GM20431 (cell line): Measurements from ENCODE around the gene FRMD4A.
"Not testable (repeated sequence)": the region's sequence is repeated elsewhere in the genome, so short reads cannot be mapped to it uniquely, and the experiment has no call there.

Experiments
- in situ Hi-C: fragments of 300-500 bp; cut with MseI, MboI; formaldehyde crosslinking; loops from one replicate; pipeline ENCODE4 v1.15.0; 2020; ENCODE audit warnings: low sequenced_read_pairs; ENCODE audit not compliant: unreplicated experiment

FRMD4A gene

DNA sequence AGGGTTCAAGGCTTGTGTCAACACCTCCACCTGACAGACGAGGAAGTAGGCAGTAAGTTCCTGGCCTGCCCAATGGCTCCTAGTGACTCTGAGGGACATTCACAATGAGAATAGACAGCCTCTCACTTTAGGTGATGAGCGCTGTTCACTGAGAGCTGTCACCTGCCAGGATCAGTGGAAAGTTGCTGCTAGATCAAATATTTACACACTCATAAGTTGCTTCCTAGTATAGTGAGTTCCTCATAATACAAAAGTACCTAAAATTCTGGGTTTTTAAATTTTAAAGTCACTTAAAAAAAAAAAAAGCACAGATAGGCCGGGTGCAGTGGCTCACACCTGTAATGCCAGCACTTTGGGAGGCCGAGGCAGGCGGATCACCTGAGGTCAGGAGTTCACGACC, 423.2 kb downstream of the FRMD4A start:
- in situ Hi-C loops: no loop called here

DNA sequence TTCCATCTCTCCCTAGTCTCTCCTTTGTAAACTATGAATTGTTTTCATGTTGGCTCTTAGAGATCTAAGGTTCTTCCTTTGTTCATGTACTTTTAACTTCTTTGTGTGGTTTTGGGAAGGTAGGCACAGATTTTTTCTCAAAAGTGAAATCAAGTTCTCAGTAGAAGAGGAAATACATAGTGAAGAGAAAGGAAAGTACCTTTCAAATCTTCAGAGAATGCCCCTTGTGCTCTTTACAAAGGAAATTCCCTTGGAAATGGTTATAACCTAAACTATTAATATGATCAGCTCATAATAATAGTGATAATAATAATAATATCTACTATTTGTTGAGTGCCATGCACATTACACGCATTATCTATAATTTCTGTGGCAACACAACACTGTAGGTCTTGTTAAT, 425.4 kb downstream of the FRMD4A start:
- in situ Hi-C loops: no loop called here

DNA sequence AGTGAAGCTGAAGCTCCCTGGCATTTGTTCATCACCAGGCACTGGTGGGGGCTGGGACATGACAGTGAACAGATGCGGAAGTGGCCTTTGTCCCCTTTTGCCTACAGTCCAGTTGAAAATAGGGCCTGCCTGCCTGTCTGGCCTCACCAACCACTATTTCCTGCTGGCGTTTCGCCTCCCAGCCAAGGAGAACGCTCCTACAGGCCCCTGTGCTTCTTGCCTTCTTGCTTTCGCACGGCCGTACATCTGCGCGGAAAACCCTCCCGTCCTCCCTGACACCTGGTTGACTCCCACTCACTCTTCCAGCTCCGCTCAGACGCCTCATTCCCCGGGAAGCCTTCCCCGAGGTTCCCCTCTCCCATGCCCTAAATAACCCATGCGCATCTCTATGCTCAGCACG, 426.7 kb downstream of the FRMD4A start:
- in situ Hi-C loops: no loop called here

DNA sequence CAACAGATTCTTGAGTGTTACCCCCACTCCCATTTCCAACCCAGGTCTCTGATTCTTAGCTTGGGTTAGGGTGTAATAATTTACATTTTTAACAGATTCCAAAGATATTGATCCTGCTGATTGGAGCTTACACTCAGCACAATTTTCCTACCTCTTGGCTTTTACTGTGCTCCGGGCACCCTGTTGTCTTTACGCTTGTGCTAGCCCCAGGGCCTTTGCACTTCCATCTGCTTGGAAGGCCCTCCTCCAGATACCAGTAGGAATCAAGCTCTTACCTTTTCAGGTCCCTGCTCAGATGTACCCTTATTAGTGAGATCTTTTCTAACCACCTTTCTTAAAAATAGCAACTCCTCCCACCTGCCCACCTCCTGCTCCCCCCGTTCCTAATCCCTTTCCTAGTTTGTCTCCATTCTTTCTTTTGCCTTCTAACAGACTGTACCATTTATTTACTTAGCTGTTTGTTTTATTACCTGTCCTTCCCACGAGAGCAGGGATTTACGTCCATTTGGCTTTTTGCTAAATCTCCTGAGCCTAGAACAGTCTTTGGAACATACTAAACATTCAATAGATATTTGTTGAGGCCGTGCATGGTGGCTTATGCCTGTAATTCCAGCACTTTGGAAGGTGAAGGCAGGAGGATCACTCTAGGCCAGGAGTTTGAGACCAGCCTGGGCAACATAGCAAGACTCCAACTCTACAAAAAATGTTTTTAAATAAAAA, 427.7 kb downstream of the FRMD4A start:
- in situ Hi-C loops: no loop called here

DNA sequence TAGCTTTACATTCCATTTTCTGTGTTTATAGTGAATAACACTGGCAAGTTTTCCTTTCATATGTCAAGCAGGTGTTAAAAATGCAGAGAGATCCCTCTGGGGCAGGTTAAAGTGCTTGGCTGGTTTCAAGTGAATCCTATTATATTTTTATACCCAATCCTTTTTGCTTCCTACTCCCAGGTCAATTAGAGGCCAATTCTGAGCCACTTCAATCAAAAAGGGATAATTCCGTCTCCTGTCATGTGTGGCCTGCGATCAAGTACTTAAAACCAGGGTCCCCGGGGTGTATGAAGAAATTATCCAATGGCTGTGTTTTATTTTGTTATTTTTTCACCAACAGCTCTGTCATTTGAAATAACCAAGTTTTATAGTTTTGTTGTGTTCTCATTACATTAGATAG, 430.8 kb downstream of the FRMD4A start:
- in situ Hi-C loops: no loop called here

DNA sequence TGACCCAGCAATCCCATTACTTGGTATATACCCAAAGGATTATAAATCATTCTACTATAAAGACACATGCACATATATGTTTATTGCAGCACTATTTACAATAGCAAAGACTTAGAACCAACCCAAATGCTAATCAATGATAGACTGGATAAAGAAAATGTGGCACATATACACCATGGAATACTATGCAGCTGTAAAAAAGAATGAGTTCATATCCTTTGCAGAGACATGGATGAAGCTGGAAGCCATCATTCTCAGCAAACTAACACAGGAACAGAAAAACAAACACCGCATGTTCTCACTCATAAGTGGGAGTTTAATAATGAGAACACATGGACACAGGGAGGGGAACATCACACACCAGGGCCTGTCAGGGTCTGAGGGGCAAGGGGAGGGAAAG, 434.6 kb downstream of the FRMD4A start:
- in situ Hi-C loops: not testable (repeated sequence)

DNA sequence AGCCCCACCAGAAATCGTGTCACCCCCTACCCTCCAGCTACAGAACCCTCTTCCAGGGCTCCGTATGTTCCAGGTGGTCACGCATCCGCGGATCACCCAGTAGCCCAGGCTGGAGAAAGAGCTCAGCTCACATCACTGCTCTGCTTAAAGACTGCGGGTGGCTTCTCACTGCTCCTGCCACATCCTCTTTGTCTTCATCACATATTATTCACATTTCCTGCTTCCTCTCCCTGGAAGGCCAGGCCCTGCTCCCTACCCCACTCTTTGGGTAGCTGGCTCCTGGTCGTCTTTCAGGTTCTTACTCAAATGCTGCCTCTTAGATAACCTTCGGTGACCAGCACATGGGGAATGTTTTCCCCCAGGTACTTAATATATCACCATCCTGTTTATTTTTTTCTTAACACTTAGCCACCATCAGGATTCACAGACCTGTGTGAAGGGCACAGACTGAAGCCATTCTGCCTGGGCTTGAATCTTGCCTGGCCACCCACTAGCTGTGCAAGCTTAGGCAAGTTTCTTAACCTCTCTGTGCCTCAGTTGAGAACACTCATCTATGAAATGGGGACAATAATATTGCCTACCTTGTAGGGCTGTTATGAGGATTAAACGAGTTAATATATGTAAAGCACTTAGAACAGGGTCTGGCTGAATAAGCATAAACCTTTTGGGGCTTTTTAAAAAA, 436.2 kb downstream of the FRMD4A start:
- in situ Hi-C loops: no loop called here

DNA sequence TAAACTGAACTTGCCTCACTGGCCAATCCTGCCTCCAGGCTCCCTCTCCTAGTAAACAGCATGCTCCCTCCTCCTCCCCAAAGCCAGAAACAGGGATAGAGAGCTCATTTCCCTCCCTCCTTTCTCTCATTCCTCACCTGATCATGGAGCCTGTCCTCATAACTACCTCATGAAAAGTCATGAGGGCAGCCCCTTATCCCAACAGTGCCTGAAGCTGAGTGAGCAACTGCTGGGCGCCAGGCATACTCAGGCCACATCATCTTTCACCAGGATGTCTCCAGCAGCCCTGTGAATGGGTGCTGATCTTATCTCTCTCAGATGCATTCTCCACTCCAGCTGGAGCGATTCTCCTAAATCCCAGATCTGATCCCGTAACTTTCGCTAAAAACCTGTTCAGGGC, 436.8 kb downstream of the FRMD4A start:
- in situ Hi-C loops: no loop called here

DNA sequence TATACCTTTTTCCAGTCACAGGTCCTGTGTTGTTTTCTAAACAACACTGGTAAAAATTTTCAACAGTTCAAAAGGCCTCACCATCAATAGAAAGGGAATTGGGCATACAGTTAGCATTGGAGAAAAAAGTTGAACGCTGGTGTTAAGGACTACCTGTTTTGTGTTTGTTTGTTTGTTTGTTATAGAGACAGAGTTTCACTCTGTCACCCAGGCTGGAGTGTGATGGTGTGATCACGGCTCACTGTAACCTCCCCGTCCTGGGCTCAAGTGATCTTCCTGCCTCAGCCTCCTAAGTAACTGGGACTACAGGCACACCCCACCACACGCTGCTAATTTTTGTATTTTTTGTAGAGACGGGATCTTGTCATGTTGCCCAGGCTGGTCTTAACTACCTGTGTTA, 437.9 kb downstream of the FRMD4A start:
- in situ Hi-C loops: no loop called here

DNA sequence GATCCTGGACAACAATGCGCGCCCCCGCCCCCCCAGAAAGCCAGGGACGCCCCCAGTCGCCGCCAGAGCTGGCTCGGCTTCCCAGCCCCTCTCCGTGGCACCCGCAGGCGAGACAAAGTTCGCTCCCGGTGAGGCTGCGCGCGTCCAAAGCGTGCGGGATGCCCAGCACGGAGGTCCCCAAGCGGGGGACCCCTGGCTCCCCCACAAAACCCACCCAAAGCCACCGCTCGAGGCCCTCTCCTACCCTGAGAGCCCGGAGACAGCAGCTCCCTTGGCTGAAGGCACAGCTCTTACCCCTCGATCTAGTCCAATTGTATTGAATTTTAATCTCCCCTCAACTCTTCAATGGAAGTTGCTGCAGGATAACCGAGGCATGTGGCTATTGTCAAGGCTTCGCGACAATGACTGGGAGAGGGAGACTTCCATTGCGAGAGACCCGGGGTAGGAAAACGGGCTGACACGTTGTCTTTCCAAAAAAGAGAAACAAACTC, 438.7 kb downstream of the FRMD4A start:
- in situ Hi-C loops: no loop called here

DNA sequence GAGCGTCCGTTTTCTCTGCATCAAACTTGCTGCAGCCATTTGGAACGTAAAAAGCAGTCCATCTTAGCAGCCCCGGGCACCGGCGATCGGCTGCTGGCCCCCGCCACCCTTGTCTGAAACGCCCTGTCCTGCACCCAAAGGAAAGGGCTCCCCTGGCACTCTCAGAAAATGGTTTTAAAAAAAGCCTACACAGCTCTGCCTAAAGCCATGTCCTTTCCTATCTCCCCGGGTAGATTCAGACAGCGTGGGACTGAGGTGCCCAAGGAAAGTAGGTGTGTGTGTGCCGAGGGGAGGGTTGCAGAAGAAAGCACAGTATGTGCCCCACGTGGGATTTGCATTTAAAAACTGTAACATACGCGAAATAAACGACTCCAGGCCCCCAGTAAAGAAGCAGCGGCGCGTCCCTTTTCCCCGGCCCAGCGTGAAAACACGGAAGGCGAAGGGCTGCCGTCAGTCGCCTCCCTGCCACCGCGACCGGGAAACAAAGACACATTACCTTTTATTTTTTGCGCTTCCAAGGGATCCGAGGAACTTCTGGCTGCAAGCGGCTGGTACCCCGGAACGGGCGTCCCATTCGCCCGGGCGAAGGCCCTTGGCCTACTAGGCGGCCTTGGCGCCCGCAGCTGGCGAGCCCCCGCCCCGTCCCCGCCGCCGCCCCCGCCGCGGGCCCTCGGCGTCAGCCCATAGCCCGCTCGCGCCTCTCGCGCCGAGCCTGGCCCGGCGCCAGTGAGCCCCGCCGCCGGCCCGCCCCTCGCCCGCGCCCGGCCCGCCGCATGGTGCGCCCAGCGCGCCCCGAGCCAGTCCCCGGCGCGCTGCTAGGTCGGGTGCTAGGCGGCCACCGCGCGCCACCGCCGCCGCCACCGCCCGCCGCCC, 439.4 kb downstream of the FRMD4A start:
- in situ Hi-C loops: no loop called here

DNA sequence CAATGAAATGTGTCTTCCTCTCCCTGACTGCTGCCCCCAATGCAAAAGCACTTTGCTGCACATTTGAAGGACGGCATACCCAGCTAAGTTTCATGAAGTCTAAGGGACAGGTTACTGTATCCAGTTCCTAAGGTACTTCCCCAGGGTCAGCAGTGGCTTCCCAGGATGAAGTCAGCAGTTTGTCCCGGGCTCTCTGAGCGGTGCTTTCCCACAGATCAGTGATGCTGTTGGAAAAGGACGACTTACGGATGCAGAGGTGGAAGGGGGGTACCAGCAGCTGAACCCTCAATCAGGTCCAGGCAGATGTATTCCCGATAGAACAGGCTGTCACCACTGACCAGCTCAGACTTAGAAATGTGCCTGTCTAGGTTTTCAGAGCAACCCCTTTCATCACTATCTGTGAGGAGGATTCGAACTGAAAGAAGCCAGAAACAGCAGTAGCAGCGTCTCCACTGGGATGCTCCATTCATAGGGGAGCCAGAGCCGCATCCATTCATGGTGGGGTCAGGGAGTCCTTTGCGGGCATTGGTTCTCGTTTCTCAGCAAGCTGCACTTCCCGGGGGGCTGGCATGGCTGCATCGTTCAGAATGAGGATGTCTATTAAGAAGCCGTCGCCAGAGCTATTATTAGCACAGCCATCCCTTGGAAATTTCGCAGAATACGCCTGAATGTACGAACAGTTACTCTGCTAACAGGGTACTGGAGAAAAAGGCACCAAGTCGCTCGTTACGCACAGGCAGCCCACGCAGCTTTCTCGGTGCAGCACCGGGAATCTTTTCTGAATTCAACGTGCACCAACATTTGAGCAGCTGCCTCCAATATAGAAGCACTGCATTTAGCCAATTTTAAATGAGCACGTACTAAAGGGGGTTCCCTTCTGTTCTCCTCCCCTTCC, 440.2 kb downstream of the FRMD4A start:
- in situ Hi-C loops: no loop called here

DNA sequence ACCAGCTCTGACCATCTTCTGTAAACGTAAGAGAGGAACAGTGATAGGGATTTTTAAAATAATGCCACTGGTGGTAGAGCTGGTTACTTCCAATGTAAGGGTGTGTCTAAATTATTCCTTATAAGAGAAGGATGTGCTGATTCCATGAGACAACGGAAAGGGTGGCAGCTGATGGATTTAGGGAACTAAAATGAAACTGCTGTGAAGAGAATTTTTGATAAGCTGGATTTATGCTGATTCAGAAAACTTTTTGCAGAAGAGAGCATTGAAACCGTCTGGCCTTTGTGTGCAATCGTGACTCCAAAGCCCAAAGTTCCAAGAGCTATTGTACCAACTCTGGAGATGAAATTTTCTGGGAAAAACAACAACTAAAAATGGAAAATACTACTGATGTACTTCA, 443.0 kb downstream of the FRMD4A start:
- in situ Hi-C loops: no loop called here

DNA sequence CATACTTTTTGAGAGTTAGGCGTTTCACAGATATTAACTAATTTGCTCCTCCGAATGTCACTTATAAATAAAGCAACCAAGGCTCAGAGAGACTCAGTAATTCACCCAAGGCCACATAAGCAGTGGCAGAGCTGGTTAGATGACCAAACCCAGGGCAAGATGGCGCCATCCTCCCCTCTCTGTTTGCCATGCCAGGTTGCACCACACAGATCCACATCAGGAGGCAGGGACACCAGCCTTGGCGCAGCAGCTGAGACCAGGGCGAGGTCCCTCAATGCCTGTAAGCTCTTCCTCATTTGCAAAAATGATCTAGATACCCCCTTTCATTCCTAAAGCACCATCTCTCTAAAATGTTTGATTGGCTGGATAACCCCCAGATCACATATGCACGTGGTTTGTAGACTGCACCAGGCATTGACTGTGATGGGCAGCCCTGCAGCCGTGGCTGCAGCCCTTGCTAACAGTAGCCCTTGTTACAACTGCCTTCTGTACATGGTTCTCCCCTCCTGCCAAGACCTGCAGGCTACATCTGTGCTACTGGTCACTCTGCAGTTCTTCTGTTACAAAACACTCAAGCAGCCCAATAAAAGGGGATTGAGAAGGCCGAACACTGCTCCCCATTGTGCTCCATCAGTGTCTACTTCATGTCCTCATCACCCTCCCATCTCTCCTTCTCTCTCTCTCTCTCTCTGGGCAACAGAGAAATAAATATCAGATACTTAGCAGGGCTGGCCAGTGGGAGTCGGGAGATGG, 445.3 kb downstream of the FRMD4A start:
- in situ Hi-C loops: no loop called here

DNA sequence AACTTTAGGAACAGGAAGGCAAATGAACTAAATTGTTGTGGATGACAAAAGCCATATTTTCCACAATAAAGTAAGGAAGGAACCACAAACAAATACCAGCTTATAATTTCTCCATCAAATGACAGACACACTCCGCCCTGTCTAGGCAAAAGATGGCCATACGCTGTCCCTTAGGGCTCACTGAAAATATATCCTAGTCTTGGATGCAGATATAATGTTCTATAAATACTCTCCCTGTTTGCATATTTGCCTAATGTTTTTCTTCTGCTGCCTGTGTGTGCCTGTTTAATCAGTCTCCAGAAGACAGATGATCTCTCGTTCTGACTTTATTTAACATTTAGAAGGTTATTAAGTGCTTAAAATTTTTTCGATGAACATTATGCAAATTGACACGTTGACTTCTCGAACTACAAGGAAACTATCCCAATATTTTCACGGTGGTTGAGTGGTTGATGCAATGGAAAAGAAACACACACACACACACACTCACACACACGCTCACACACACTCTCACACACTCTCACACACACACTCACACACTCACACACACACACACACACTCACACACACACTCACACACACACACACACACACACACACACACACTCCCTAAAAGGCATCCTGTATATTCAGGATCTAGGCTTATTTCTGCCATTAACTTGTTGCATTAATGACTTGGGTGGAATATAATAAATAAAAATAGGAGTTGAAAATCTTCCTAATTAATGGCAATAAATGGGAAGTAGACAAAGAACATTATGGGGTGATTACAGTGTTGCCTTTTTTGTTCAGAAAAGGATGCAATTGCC, 446.9 kb downstream of the FRMD4A start:
- in situ Hi-C loops: no loop called here

DNA sequence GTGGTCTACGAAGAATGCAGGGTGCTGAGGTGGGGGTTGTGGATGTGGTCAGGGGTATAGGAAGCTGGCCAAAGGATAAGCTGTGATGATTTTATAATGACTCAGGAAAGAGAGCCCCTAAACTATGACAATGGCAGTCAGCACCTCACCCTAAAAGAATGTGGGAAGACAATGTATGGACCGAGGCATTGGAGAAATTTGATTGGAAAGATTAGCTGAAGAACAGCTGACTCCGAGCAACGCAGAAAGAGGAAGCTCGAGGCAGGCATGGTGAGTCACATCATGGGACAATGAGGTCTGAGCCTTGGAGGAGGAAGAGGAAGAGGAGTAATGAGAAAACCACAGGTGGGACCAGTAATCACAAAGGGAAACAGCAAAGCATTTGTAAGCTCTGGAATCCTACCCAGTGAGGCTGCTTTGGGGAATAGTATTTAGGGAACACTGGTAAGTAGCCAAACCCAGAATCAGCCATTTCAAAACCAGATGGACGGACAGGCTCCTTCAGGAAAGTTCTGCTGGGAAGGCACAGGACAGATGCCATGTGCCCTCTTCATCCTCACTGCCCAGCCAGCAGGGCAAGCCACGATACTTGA, 448.5 kb downstream of the FRMD4A start:
- in situ Hi-C loops: no loop called here

DNA sequence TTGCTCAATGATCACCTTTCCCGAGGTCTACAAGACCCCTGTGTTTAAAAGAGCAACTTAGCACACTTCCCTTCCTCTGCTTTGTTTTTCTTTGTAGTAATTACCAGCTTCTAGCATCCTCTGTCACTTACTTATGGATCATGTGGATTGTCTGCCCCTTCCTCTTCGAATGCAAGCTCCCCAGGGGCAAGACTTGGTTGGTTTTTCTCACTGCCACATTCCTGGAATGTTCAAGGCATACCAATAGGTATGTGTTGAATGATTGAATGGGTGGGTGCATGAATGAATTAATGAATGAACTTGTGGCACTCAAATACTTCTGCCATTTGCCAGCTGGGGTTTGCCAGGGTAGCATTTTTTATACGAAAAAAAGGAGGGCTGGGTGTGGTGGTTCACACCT, 450.0 kb downstream of the FRMD4A start:
- in situ Hi-C loops: no loop called here
